Measurements from ENCODE around the gene TEDC2.

TEDC2 gene

GRCh38 chr16:2466667-2467527, 7.0 kb downstream of the TEDC2 start:
- DNase-seq (ENCODE audit: low read depth): no peak

- peak; percentile 40 for DNase-seq (ENCODE audit: low read depth)
Measured at GRCh38 chr16:2467528-2468232, 7.8 kb downstream of the TEDC2 start.

- DNase-seq (ENCODE audit: low read depth): no peak
Measured at GRCh38 chr16:2468233-2468724, 8.4 kb downstream of the TEDC2 start.

GRCh38 chr16:2468725-2469398, 9.0 kb downstream of the TEDC2 start:
- no peak for DNase-seq (ENCODE audit: low read depth)

GRCh38 chr16:2469399-2470233, 9.7 kb downstream of the TEDC2 start:
- DNase-seq (ENCODE audit: low read depth): no peak

GRCh38 chr16:2470234-2470601, 10.3 kb downstream of the TEDC2 start:
- DNase-seq (ENCODE audit: low read depth): no peak

- DNase-seq (ENCODE audit: low read depth): no peak
Measured at GRCh38 chr16:2470603-2471015, 10.7 kb downstream of the TEDC2 start.

GRCh38 chr16:2471016-2471652, 11.2 kb downstream of the TEDC2 start, which contains the start of gene NTN3:
TSS of gene NTN3 (plus strand) at chr16:2471297. CDS start at chr16:2471702, 405 bp downstream.
- DNase-seq (ENCODE audit: low read depth): no peak

- no peak for DNase-seq (ENCODE audit: low read depth)
Measured at GRCh38 chr16:2471653-2472487, 12.0 kb downstream of the TEDC2 start.

- no peak for DNase-seq (ENCODE audit: low read depth)
Measured at GRCh38 chr16:2472488-2472864, 12.6 kb downstream of the TEDC2 start.

- no peak for DNase-seq (ENCODE audit: low read depth)
Measured at GRCh38 chr16:2472885-2473445, 13.1 kb downstream of the TEDC2 start.

- no peak for DNase-seq (ENCODE audit: low read depth)
Measured at GRCh38 chr16:2473446-2473926, 13.6 kb downstream of the TEDC2 start.

GRCh38 chr16:2473999-2474876, 14.3 kb downstream of the TEDC2 start:
- DNase-seq (ENCODE audit: low read depth): no peak

- DNase-seq (ENCODE audit: low read depth): no peak
Measured at GRCh38 chr16:2474877-2475412, 15.0 kb downstream of the TEDC2 start, which contains the start of gene TBC1D24. TSS of gene TBC1D24 (plus strand) at chr16:2475127. CDS start at chr16:2496149, 21,022 bp downstream.

- no peak for DNase-seq (ENCODE audit: low read depth)
Measured at GRCh38 chr16:2475413-2476344, 15.8 kb downstream of the TEDC2 start.

- no peak for DNase-seq (ENCODE audit: low read depth)
Measured at GRCh38 chr16:2476345-2476720, 16.4 kb downstream of the TEDC2 start.

- no peak for DNase-seq (ENCODE audit: low read depth)
Measured at GRCh38 chr16:2476741-2477140, 16.8 kb downstream of the TEDC2 start.

Data from HS-5 (cell line).